IMR-90 (cell line): ENCODE data around the gene TST. TPM values are rescaled to one million over a fixed set of nuclear protein-coding genes. Genes with fewer than 3 reads are reported as not detected.

Experiments used
- ATAC-seq: fragments of 200-7000 bp; cut with Tn5 transposase; 2 replicates; pipeline ENCODE4 v1.9.1; 2020; ENCODE audit warnings: low read depth, mild to moderate bottlenecking, moderate library complexity
- BruUV-seq: library from RNA; stranded (reverse); fragments of 400-500 nt; replicated peaks from 2 replicates; lab custom pipeline; 2021; lab: Mats Ljungman, UMichigan
- CTCF ChIA-PET: fragments of 300-600 bp; formaldehyde crosslinking; extraction: SDS; loops from one replicate; lab custom pipeline; 2021; ENCODE audit warnings: antibody characterized with exemption; lab: Yijun Ruan, JAX
- POLR2A ChIA-PET: fragments of 300-600 bp; sonication (Branson Sonifier 250); formaldehyde crosslinking; loops from one replicate; lab custom pipeline; 2022; ENCODE audit warnings: antibody characterized with exemption; ENCODE audit not compliant: unreplicated experiment; lab: Charles Lee
- DNase-seq: peaks from one replicate; pipeline ENCODE4 v3.0.0; 2013
- H2AFZ ChIP-seq: replicated peaks from 2 replicates; pipeline ENCODE3; 2013; ENCODE audit warnings: low read length, mild to moderate bottlenecking; ENCODE audit not compliant: poor library complexity
- H2AK5ac ChIP-seq: 2 replicates; pipeline ENCODE4 v1.6.1; 2013; ENCODE audit warnings: low read depth, low read length, inconsistent platforms
- H2AK9ac ChIP-seq: replicated peaks from 2 replicates; pipeline ENCODE3; 2013; ENCODE audit warnings: mild to moderate bottlenecking, low read depth, low read length, moderate library complexity; ENCODE audit not compliant: poor library complexity
- H2BK120ac ChIP-seq: 2 replicates; pipeline ENCODE4 v1.6.1; 2013; ENCODE audit warnings: low read depth, low read length, inconsistent platforms
- H2BK15ac ChIP-seq: 3 replicates; pipeline ENCODE4 v1.6.1; 2013; ENCODE audit warnings: low read depth, low read length, inconsistent platforms
- H2BK20ac ChIP-seq: 2 replicates; pipeline ENCODE4 v1.6.1; 2013; ENCODE audit warnings: low read depth, mild to moderate bottlenecking, inconsistent platforms, low read length, moderate library complexity
- H2BK5ac ChIP-seq: 2 replicates; pipeline ENCODE4 v1.6.1; 2013; ENCODE audit warnings: mild to moderate bottlenecking, low read depth, low read length, inconsistent platforms; ENCODE audit not compliant: poor library complexity, severe bottlenecking
- H3K14ac ChIP-seq: replicated peaks from 2 replicates; pipeline ENCODE4 v1.6.1; 2013; ENCODE audit warnings: low read depth, low read length, inconsistent platforms
- H3K18ac ChIP-seq: 2 replicates; pipeline ENCODE4 v1.6.1; 2013; ENCODE audit warnings: low read depth, low read length, control low read depth
- H3K23ac ChIP-seq: 2 replicates; pipeline ENCODE4 v1.6.1; 2013; ENCODE audit warnings: low read depth, low read length, inconsistent platforms
- H3K27ac ChIP-seq: 2 replicates; pipeline ENCODE4 v1.5.1; 2013; ENCODE audit warnings: mild to moderate bottlenecking, control low read depth, low read length; ENCODE audit not compliant: insufficient read depth
- H3K27me3 ChIP-seq: 2 replicates; pipeline ENCODE4 v1.6.1; 2013; ENCODE audit warnings: low read length; ENCODE audit not compliant: control insufficient read depth, insufficient read depth
- H3K36me3 ChIP-seq: 2 replicates; pipeline ENCODE4 v1.6.1; 2013; ENCODE audit warnings: low read length, mixed read lengths; ENCODE audit not compliant: control insufficient read depth, insufficient read depth
- H3K4ac ChIP-seq: 2 replicates; pipeline ENCODE4 v1.6.1; 2013; ENCODE audit warnings: low read depth, low read length, inconsistent platforms
- H3K4me1 ChIP-seq: 2 replicates; pipeline ENCODE4 v1.6.1; 2013; ENCODE audit warnings: low read length, mixed read lengths; ENCODE audit not compliant: control insufficient read depth, insufficient read depth
- H3K4me2 ChIP-seq: 2 replicates; pipeline ENCODE4 v1.6.1; 2013; ENCODE audit warnings: low read depth, mild to moderate bottlenecking, control low read depth, low read length, moderate library complexity
- H3K4me3 ChIP-seq: 2 replicates; pipeline ENCODE4 v1.5.1; 2013; ENCODE audit warnings: low read depth, mild to moderate bottlenecking, control low read depth, low read length, moderate library complexity; ENCODE audit not compliant: insufficient read depth
- H3K56ac ChIP-seq: 2 replicates; pipeline ENCODE4 v1.6.1; 2013; ENCODE audit warnings: low read length, inconsistent platforms; ENCODE audit not compliant: insufficient read depth; ENCODE audit errors: extremely low read depth
- H3K79me1 ChIP-seq, 2 experiments: 2 replicates each; pipeline ENCODE4 v1.6.1; 2013; ENCODE audit warnings: low read length in 2 of 2, inconsistent platforms in 1 of 2, low read depth in 1 of 2
- H3K9ac ChIP-seq: 2 replicates; pipeline ENCODE4 v1.6.1; 2013; ENCODE audit warnings: low read depth, low read length, control low read depth
- H3K9me1 ChIP-seq: 2 replicates; pipeline ENCODE4 v1.6.1; 2013; ENCODE audit warnings: low read length, inconsistent platforms; ENCODE audit not compliant: insufficient read depth
- H3K9me3 ChIP-seq: 2 replicates; pipeline ENCODE4 v1.6.1; 2013; ENCODE audit warnings: low read length; ENCODE audit not compliant: control insufficient read depth, insufficient read depth
- H4K20me1 ChIP-seq: 2 replicates; pipeline ENCODE4 v1.6.1; 2013; ENCODE audit warnings: low read length, inconsistent platforms; ENCODE audit not compliant: insufficient read depth
- H4K5ac ChIP-seq: 2 replicates; pipeline ENCODE4 v1.6.1; 2013; ENCODE audit warnings: mild to moderate bottlenecking, low read depth, low read length, control low read depth
- H4K8ac ChIP-seq, 2 experiments: 2 replicates each; pipeline ENCODE4 v1.6.1; 2013; ENCODE audit warnings: low read depth in 2 of 2, low read length in 2 of 2, control low read depth in 1 of 2, inconsistent platforms in 1 of 2
- H4K91ac ChIP-seq: 2 replicates; pipeline ENCODE4 v1.6.1; 2013; ENCODE audit warnings: low read depth, low read length, inconsistent platforms; ENCODE audit not compliant: insufficient read depth
- CHD1 ChIP-seq: IDR thresholded peaks from 2 replicates; pipeline ENCODE4 v1.6.1; 2012; ENCODE audit warnings: low read depth, low read length, improper control_type of control experiment
- ELK1 ChIP-seq: fragments of 150-350 bp; IDR thresholded peaks from 2 replicates; pipeline ENCODE4 v1.6.1; 2016; ENCODE audit warnings: low read depth, mild to moderate bottlenecking, low read length, moderate library complexity, borderline replicate concordance
- MAFK ChIP-seq: IDR thresholded peaks from 2 replicates; pipeline ENCODE4 v1.6.1; 2012; ENCODE audit warnings: low read depth, low read length, improper control_type of control experiment
- MAZ ChIP-seq: IDR thresholded peaks from 2 replicates; pipeline ENCODE4 v1.6.1; 2012; ENCODE audit warnings: low read depth, mild to moderate bottlenecking, low read length, improper control_type of control experiment, moderate library complexity, borderline replicate concordance
- MXI1 ChIP-seq: IDR thresholded peaks from 2 replicates; pipeline ENCODE4 v1.6.1; 2012; ENCODE audit warnings: low read depth, mild to moderate bottlenecking, low read length, moderate library complexity, borderline replicate concordance
- NFE2L2 ChIP-seq: fragments of 150-350 bp; IDR thresholded peaks from 2 replicates; pipeline ENCODE4 v1.6.1; 2016; ENCODE audit warnings: low read depth, mild to moderate bottlenecking, low read length
- RCOR1 ChIP-seq: IDR thresholded peaks from 2 replicates; pipeline ENCODE4 v1.6.1; 2012; ENCODE audit warnings: mild to moderate bottlenecking, low read length, improper control_type of control experiment; ENCODE audit not compliant: insufficient replicate concordance
- SMC3 ChIP-seq: fragments of 150-350 bp; IDR thresholded peaks from 2 replicates; pipeline ENCODE4 v1.6.1; 2016; ENCODE audit warnings: low read depth, mild to moderate bottlenecking, antibody characterized with exemption, low read length, moderate library complexity
- USF2 ChIP-seq: fragments of 150-350 bp; IDR thresholded peaks from 2 replicates; pipeline ENCODE4 v1.6.1; 2017; ENCODE audit warnings: mild to moderate bottlenecking, antibody characterized with exemption, low read length, low read depth
- WGBS, 2 experiments: methylation state at CpG; one replicate each; pipeline versions ENCODE4 v1.1.5 to v1.1.7; 2013; ENCODE audit warnings: missing lambda C conversion rate in 2 of 2; ENCODE audit not compliant: insufficient read length in 1 of 2; ENCODE audit errors: extremely low coverage in 2 of 2; 5-methylcytosine and 5-hydroxymethylcytosine counted together
- dilution Hi-C: fragments of 300-500 bp; cut with HindIII; formaldehyde crosslinking; loops from one replicate; pipeline ENCODE4 v1.14.3; 2018; ENCODE audit warnings: low sequenced_read_pairs; ENCODE audit not compliant: unreplicated experiment
- in situ Hi-C: fragments of 300-500 bp; cut with MboI; formaldehyde crosslinking; loops from 3 replicates; pipeline ENCODE4 v1.14.3; 2019; ENCODE audit warnings: low sequenced_read_pairs, inconsistent platforms, mixed read lengths
- intact Hi-C: fragments of 100-400 bp; cut with micrococcal nuclease; formaldehyde crosslinking; loops from 2 replicates; pipeline ENCODE4 v1.10.0; 2022
- polyA plus RNA-seq, 3 experiments: library from polyadenylated mRNA; depleted of rRNA; stranded (reverse); fragments of >200 nt; gene quantifications; 2 replicates each; pipeline ENCODE4 v1.2.3, GENCODE V29; 2012; ENCODE audit warnings: low replicate concordance in 1 of 3
- total RNA-seq: library from RNA; depleted of rRNA; stranded (reverse); fragments of >200 nt; gene quantifications from 2 replicates; pipeline ENCODE4 v1.2.3, GENCODE V29; 2012
- TF ChIP-seq, protein P1 (sequence below): conservative IDR thresholded peaks from 2 replicates; pipeline ENCODE4 v1.5.1; 2012; ENCODE audit warnings: mild to moderate bottlenecking, low read depth, low read length, improper control_type of control experiment

TST gene
- total and polyA plus RNA-seq, 2 of the 4 experiments (the other 2 are of a cell fraction), result 31.7 to 37.7 TPM

- no peak overlapping the region for H3K14ac ChIP-seq
- H4K5ac ChIP-seq, result no peak overlapping the region
- peaks cover 7 to 14% of the 10 kb centered on the region in 2 experiments; a peak in 3 of 4 replicates for H3K79me1 ChIP-seq
- no peaks in the 10 kb centered on the region for H4K20me1 ChIP-seq
- no peak overlapping the region for H2BK20ac ChIP-seq
- no peak overlapping the region for H2BK120ac ChIP-seq
- no CpG with 5 or more reads among the region's 6 CpGs for WGBS, 2 experiments
- H3K56ac ChIP-seq, result no peak overlapping the region
- intact Hi-C loops, result no loop called here
- no peak overlapping the region for H3K4me2 ChIP-seq
- H3K36me3 ChIP-seq, result no peaks in the 10 kb centered on the region; the same call in 1 of the 2 replicates
- no peak overlapping the region for H3K18ac ChIP-seq
- peaks cover 15% of the 10 kb centered on the region; the same call in 1 of the 2 replicates for H3K9me1 ChIP-seq
- peaks cover 6% of the 10 kb centered on the region for H3K4me1 ChIP-seq
- ChIA-PET CTCF (no interaction called here), POLR2A (no interaction called here)
- H2AK5ac ChIP-seq, result peak overlapping the region; percentile 31; the same call in 1 of the 2 replicates
- H2AFZ ChIP-seq, result no peak overlapping the region
- no peak overlapping the region for H3K27ac ChIP-seq
- no peak overlapping the region for H3K9ac ChIP-seq
- H3K27me3 ChIP-seq, result peaks cover 2% of the 10 kb centered on the region; the same call in 1 of the 2 replicates
- no peaks in the 10 kb centered on the region for H3K9me3 ChIP-seq
- DNase-seq, result peak; percentile 31
- peak overlapping the region; percentile 24 for H2AK9ac ChIP-seq
- ATAC-seq, result 0 out of 2 replicates have a peak, but pooled peaks have one; percentile 8
- no peak overlapping the region for H3K4me3 ChIP-seq
- H4K91ac ChIP-seq, result no peak overlapping the region
- BruUV-seq, result no TSS peak
- no peak overlapping the region for H3K4ac ChIP-seq
- H2BK15ac ChIP-seq, result no peak overlapping the region
- dilution Hi-C loops, result no loop called here
- H3K23ac ChIP-seq, result no peak overlapping the region
- H4K8ac ChIP-seq, result no peak overlapping the region
- no peak overlapping the region for H2BK5ac ChIP-seq
- no peak for TF ChIP-seq MXI1
- no peak for TF ChIP-seq RCOR1
- TF ChIP-seq MAFK, result no peak
- no peak for TF ChIP-seq ELK1
- no peak for TF ChIP-seq NFE2L2
- no peak for TF ChIP-seq SMC3
- TF ChIP-seq, protein P1, sequence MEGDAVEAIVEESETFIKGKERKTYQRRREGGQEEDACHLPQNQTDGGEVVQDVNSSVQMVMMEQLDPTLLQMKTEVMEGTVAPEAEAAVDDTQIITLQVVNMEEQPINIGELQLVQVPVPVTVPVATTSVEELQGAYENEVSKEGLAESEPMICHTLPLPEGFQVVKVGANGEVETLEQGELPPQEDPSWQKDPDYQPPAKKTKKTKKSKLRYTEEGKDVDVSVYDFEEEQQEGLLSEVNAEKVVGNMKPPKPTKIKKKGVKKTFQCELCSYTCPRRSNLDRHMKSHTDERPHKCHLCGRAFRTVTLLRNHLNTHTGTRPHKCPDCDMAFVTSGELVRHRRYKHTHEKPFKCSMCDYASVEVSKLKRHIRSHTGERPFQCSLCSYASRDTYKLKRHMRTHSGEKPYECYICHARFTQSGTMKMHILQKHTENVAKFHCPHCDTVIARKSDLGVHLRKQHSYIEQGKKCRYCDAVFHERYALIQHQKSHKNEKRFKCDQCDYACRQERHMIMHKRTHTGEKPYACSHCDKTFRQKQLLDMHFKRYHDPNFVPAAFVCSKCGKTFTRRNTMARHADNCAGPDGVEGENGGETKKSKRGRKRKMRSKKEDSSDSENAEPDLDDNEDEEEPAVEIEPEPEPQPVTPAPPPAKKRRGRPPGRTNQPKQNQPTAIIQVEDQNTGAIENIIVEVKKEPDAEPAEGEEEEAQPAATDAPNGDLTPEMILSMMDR, result no peak
- no peak for TF ChIP-seq MAZ
- TF ChIP-seq USF2, result no peak
- no peak for TF ChIP-seq CHD1
- in situ Hi-C loops, result no loop called here
Measured at GRCh38 chr22:37048133-37048532, 28.9 kb upstream of the TST start.
